IPS-NIHi11 (cell line): ENCODE results near the gene KCNH2.

Experiments
- DNase-seq: peaks from one replicate; pipeline ENCODE4 v3.0.0; 2012; ENCODE audit warnings: mixed read lengths, low spot score

KCNH2 gene

DNA sequence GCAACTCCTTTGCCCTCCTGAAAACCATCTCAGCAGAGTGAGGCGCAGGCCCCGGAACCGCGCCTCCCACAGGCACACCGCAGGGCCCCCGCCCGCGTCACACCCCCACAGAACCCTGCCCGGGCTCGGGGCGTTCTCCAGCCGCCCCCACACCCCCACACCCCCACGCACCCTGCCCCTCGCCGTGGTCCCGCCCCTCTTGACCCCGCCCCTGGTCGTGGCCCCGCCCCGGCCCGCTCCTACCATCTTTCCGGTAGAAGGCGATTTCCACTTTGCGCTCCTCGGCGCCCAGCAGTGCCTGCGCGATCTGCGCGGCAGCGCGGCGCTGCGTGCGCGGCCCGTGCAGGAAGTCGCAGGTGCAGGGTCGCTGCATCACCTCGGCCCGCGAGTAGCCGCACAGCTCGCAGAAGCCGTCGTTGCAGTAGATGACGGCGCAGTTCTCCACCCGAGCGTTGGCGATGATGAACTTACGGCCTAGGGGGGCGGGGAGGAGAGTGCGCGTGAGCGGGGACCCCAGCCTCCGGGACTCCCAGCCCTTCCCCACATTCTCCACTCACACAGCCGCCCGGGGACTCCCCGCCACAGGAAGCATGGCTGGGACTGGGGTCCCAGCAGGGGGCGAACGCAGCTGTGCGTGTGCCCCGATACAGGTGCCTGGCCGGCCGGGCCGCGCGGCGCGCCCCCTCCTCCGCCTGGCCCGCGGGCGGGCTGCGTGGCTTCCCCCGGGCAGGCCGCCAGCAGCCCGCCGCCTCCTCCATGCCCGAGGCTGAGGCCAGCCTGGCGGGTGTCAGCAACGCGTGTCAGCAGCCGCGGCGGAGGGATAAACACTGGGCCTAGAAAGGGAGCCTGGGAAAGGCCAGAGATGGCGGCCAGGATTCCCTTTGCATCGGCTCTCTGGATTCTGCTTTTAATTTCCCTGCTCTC lies 3.4 kb downstream of the KCNH2 start:
- DNase-seq, result peak; percentile 78

DNA sequence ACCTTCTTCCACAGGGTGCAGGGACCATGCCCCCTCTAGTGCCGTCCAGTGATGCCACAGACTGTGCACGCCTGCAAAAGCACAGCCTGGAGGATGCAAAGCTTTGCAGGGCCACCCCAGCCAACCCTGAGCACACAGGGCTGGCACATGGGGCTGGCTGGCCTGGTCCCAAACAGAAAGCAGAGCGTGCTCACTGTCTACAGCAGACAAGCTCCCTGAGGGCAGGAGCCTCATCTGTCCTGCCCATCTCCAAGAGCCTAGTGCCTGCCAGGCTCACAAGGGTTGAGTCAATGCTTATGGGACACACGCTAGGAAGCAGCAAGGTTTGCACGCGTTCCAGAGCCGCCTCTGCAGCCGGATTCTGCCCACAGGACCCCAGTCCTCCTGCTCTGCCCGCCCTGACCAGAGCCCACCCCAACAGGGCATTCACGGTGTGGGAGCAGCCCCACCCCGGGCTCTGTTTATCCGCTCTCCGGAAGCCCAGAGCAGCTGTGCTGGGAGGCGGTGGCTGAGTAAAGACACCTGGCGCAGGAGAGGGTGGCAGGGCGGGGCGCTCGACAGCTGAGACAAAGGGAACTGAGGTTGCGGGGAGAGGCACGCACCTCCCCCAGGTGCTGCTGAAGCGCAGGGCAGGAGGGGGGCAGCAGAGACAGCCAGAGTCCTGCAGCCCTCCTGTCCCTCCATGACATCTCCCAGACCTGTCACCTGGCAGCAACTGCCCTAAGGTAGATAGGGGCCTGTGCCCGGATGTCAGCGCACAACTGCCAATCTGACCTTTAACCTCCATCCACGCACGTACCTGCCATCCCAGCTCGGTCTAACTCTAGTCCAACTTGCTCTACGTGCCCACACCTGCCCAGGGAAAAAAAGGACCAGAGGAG lies 4.3 kb downstream of the KCNH2 start:
- DNase-seq, result no peak

GRCh38 chr7:150972741-150973140 lies 5.4 kb downstream of the KCNH2 start:
- DNase-seq, result no peak

DNA sequence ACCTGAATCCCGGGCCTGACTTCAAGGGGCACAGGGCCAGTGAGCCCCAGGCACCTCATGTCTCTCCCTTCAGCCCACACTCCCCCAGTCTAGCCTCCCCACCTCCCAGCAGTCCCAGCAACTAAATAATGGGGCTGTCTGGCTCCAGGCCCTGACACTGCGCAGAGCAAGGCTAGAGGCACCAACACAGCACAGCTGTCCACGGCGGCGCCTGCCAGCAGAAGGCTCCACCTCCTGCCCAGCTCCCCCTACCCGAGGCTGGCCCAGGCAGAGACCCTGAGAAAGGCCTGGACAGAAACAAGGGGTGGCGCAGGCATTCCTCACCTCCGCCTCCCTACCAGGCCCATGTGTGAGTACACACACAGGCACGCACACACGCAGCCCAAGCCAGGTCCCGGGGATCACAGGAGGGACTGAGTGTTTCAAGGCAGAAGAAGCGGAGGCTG lies 6.1 kb downstream of the KCNH2 start:
- DNase-seq, result no peak

DNA sequence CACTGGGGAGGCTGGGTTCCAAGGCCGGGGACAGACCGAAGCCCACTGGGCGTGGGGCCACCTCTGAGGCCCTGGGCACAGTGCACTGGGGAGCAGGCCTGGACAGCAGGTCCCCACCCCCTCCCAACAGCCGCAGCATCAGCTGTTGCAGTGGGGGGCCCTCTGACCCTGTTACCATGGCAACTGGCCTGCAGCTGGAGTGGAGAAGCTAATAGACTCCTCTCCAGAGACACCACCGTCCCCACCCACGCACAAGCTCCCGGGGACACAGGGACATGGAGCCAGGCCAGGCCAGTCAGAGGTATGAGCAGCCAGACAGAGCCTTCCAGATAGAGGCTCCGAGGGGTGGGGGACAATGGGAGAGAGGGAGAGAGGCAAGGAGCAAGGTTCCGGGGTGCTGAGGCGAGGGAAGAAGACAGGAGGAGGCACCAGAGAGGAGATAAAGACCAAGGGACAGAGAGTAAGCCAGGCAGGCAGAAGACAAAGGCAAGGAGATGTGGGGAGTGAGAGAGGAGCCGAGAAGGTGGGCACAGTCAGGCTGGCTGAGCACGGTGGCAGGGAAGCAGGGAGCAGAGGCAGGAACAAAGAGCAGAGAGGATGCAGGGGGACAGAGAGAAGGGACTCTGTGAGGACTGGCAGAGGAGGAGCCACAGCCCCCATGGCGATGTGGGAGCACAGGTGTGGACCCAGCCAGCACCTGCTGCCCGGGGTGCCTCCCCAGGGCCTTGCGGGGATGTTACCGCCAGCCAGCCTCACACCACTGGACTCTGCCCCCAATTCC lies 6.7 kb downstream of the KCNH2 start:
- DNase-seq, result no peak

DNA sequence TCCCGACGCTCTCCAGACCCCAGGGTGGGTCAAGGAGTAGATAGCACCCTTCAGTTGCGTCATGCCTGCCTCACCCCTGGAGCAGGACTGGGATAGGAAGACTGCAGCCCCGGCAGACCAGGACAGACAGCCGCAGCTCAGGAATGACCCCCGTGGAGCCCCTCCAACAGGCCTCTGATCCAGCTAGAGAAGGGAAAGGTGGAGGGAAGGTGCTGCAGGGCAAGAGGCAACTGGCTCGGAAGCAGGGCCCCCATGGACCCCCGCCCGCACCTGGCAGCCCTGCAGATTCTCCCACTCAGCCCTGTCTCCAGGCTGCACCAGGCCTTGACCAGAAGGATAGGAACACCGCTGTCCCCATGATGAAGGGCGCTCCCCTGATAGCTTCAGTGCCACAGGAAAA lies 7.7 kb downstream of the KCNH2 start:
- DNase-seq, result no peak

- DNase-seq, result no peak
Observed at GRCh38 chr7:150969475-150969874, 8.6 kb downstream of the KCNH2 start.

- DNase-seq, result no peak
Observed at GRCh38 chr7:150968734-150969372, 9.3 kb downstream of the KCNH2 start.

GRCh38 chr7:150968056-150968733 lies 9.9 kb downstream of the KCNH2 start:
- DNase-seq, result no peak

DNA sequence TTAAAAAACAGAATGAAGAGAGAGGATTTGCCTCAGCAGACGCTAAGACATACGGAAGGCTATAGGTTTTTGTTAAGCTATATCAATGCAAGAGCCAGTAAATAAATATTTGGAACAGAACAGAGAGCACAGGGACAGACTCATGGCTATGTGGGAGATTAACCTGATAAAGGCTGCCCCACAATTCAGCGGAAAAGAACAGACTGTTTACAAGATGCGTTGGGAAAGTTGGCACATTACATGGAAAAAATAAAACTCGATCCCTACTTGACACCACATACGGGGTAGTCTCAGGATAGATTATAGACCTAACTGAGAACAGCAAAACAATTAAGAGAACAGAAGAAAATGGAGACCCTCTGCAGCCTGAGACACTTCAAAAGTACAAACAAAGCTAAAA lies 10.8 kb downstream of the KCNH2 start:
- no peak for DNase-seq

DNA sequence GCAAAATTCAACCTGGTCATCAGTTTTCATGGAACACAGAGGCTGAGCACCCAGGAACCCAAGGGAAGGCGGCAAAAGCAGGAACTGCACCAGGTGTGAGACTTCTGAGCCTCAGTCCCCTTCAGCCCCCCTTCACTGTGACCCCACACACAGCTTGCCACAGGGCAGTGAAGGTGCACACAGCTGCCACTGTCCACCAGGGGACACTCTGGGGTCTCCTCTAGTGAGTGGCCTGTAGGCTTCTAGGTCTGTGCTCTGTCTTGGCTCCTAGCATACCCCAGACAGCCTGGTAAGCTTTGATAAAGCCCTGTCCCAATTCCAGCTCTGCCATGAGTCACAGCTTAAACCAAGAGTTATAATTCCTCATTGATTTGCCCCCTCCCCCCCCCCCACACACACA lies 12.1 kb downstream of the KCNH2 start:
- DNase-seq, result peak; percentile 52

- DNase-seq, result no peak
Observed at GRCh38 chr7:150965273-150965830, 12.8 kb downstream of the KCNH2 start.

DNA sequence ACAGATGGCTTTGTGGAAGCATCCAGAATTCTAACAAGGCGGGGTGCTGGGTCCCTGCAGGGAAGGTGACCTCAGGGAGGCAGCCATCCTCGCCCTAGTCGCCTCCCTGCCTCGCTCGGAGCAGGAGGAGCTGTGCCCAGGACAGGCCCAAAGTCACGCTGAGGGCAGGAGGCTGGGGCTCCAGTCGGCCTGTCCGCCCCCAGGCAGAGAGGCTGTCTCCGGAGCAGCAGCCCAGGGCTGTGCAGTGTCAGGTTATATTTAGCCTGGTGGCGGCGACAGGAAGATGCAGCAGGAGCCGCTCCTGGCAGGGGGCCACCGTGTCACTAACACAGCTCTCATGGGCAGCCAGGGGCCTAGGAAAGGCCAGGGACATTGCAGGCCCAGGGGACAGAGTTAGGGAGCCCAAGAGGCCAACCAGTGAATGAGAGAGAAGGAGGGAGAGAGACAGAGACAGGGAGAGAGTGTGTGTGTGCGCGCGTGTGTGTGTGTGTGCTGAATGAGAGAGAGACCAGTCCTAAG lies 13.5 kb downstream of the KCNH2 start:
- DNase-seq, result peak; percentile 69

DNA sequence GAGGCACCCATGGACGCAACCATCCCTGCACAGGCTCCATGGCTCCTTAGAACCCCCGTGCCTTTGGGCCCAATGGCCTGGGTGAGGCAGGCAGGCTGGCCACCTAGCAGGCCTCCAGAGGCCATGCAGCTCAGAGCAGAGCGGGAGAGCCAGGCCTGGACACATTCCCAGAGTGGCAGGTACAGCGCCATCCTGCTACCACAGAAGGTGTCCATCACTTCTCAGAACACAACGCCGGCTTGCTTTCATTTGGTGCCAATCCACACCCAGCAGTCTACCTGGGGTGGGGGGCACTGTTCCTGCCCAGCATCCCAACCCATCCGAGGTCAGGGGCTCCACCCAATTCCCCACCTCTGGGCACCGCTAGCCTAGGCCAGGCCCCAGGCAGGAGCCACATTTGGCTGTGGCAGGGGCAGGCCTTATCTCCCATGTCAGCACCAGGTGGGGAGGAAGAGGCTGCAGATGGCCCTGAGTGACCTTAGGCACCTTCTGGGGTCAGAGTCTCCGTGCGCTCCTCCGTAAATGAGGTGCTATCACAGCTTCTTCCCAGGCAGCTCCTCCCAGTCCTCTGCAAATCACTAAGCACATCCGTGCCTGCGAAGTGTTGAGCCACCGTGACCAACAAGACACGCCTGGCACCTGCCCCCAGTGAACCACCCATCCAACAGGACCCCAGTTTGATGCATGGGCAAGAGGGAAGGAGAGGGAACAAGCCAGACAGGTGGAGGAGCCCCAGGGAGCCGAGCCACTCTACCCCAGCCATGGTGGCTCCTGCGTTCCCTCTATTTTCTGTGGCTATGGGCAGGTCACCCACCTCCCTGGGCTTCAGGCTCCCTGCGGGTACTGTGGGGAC lies 14.2 kb downstream of the KCNH2 start:
- no peak for DNase-seq

- DNase-seq, result peak; percentile 94
Observed at GRCh38 chr7:150962553-150963399, 15.3 kb downstream of the KCNH2 start.

GRCh38 chr7:150962290-150962552 lies 15.9 kb downstream of the KCNH2 start:
- DNase-seq, result no peak

DNA sequence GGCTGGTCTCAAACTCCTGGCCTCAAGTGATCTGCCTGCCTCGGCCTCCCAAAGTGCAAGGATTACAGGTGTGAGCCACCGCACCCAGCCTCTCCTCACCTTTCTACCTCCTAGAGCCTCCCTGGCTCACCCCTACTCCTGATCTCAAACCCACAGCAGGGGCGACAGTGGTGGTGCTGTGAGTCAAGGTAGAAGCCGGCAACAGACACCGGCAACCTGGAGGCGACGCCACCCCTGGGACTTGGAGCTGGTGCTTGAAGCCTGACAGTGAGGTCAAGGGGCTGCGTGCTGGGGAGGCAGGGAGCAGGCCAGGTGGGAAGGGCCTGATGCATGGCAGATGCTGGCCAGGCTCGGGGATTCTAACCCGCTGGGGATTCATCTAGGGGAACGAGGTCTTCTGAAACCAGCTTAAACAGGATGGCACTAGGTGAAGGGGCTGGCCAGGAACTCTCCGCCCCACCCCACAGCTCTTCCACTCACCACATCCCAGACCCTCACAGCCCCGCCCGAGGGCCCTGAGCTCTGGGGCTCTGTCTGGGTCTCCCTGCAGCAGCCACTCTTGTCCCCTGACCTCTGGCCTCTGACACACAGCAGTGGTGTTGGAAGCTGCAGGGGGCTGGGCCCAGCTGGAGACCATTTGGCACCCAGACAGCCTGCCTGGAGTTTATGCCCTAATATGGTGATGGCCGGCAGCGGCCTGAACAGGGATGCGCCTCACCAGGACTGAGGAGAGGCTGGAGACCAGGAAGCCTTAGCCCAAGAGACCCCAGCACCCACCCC lies 16.4 kb downstream of the KCNH2 start:
- DNase-seq, result no peak
